Activated CD4-positive, alpha-beta T cell treated with anti-CD3 and anti-CD28 coated beads, Interleukin-2, amount 50 U/mL, for 4 hours (primary cell): Measurements from ENCODE around the gene UQCR10.
"Not testable (repeated sequence)": the region's sequence is repeated elsewhere in the genome, so short reads cannot be mapped to it uniquely, and the experiment has no call there.

Experiments used
- DNase-seq, 2 experiments: peaks; one replicate each; pipeline ENCODE4 v3.0.0-alpha.2; 2020

Gene UQCR10

DNA sequence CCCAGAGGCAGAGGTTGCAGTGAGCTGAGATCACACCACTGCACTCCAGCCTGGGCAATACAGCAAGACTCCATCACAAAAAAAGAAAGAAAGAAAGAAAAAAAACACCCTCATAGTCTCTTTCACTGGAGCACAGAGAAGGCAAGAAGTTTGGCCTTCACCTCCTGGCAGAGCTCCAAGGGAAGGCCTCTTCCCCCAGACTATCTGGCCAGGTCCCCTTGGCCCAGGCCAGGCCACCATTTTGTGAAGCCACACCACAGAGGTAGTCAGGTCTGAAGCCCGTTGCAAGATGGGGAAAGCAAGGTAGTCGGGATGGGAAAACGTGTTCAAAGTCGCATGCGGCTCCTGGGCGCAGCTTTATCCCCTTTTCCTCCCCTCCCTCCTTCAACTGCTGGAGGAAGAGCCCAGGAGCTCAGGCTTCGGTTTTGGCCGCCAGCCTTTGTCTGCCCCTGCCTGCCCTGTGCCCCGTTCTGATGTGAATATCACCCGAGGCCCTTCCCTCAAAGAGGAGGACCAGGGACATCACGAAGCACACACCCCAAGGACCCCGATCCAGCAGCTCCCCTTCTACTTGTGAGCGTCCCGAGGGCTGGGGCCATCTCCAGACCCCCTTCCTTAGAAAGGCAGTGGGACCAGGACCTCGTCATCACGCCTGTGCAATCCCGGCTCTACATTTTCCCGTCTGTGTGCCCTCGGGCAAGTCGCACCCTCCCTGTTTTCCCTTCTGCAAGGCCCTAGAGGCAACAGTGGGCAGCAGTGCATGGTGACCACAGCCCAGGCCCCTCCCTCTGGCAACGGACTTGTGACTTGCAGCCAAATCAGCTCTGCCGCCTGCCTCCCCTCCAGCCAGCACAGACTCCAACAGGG, 29.7 kb upstream of the UQCR10 start:
- DNase-seq: no peak

DNA sequence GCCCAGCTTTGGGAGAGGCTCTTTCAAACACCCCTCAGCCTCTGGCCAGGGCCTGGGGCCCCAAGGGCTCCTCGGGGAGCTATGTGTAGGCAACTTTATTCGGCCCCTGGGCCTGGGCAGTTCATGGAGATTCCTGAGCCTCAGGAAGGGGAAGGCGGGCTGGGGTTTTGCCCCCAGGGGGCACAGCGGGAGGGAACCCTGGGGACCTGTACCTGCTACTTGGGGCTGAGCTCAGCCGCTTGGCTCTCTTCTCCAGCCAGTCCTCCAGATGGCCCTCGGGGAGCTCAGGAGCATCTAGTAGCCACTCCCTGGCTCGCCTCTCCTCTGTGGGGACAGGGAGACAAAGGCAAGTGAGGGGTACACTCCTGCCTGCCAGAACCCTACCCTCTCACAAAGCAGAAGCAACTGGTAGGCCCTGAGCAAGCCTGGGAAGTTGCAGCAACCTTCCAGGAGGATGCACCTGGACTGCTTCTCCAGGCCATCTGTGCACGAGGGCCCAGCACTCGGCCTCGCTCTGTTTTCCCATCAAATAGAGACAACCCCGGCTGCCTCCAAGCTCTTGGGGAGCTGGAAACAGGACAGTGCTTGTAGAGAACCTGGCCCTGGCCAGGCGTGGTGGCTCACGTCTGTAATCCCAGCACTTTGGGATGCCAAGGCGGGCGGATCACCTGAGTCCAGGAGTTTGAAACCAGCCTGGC, 28.9 kb upstream of the UQCR10 start:
- no peak for DNase-seq

DNA sequence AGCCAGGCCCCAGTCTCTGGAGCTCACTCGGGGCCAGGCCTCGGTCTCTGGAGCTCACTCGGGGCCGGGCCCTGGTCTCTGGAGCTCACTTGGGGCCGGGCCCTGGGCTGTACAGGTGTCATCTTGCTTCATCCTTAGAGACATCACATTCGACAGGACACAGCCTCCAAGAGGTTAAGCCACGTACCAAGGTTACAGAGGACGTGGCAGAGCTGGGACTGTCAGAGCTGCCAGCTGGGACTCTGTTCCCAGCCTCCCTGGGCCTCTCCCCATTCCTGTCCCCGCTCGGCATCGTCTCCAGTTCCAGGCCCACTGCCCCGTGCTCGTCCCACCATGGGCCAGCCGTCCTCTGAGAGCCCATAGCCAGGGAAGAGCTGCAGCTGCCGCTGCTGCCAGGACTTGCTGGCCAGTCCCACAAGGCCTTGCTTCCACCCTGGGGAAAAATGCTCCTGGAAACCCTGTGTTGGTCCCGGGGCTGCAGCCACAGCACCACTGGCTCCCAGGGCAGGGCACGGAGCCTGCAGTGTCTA, 27.8 kb upstream of the UQCR10 start:
- DNase-seq: no peak

DNA sequence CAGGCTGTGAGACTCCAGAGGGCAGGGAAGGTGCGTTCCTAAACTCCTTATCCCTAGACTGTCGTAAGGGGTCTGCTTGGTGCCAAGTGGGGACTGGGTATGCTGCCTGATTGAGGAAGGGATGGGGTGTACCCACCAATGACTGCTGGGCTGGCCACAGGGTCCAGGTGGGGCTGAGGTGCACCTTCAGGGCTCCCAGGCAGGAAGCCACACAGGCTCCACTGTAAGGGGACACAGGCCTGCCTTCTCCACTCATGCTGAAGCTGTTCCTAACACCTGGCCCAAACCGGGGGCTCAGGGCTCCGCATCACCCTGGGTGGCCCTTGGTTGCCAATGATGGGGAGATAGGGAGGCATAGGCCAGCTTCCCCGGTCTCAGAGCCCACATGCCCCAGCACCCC, 27.0 kb upstream of the UQCR10 start:
- DNase-seq: no peak

DNA sequence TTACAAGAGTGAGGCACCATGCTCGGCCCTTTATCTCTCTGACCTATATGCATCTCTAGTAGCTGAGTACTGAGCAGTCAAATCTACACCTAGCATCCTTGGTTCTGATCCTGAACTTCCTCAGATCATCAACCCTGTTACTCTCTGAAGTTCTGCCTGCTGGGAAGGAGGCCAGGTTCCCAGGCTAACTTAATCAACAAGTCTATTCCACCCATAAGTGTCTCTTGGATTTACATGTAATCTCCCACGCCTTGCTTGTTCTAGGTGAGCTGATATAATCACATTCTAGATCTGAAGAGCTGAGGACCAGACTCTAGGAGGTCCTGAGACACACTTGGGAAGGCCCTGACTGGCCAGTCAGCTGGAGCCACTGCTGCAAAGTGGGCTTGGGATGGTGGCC, 25.2 kb upstream of the UQCR10 start:
- DNase-seq: no peak

DNA sequence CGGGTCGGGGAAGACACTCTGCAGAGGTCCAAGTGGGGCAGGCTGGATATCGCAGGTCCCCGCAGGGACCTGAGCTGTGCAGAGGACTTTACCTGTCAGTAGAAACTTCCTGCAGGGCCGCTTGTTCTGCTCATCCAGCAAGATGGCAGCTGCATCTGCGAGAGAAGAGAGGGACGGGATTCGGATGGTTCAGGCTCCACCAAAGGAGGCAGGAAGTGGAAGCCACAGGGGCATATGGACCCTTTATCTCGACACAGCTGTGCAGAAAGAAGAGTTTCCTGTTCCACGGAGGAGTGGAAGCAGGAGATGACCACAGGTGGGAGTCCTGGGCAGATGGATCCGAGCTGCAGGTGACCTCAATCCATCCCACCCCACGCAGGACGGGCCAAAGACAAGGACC, 24.8 kb upstream of the UQCR10 start:
- no peak for DNase-seq

DNA sequence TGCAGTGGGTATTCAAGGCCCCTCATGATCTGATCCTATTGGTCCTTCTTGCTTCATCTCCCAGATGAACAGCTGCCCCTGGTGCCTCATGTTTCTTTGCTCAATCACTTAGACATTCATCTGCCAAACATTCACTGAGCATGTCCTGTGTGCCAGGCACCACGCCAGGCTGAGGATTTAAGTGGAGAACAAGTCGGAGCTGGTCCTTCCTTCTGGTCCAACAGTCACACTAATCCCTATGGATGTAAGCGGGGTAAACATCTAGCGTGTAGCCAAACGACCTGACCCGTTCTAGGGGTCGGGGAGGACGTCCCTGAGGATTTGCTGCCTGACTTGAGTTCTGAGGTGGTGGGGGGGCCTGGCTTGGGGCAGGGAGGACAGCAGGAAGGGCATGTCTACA, 22.3 kb upstream of the UQCR10 start:
- DNase-seq: no peak

DNA sequence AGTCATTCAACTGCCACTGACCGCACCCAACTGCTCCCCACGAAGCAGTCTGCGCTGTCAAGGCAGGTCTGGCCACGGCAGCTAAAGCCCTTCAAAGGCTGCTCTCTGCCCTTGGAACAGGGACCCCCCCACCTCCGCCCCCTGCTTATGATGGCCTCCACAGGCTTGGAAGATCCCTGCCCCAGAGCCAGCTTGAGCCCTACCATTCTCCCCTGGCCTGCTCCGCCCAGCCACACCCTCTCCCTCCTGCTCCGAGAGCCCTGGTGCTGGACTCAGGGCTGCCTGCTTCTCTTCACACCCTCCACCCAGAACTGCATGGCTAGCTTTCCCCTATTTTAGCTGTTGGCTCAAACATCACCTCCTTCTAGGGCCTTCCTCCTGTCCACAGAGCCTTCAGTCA, 19.3 kb upstream of the UQCR10 start:
- no peak for DNase-seq

DNA sequence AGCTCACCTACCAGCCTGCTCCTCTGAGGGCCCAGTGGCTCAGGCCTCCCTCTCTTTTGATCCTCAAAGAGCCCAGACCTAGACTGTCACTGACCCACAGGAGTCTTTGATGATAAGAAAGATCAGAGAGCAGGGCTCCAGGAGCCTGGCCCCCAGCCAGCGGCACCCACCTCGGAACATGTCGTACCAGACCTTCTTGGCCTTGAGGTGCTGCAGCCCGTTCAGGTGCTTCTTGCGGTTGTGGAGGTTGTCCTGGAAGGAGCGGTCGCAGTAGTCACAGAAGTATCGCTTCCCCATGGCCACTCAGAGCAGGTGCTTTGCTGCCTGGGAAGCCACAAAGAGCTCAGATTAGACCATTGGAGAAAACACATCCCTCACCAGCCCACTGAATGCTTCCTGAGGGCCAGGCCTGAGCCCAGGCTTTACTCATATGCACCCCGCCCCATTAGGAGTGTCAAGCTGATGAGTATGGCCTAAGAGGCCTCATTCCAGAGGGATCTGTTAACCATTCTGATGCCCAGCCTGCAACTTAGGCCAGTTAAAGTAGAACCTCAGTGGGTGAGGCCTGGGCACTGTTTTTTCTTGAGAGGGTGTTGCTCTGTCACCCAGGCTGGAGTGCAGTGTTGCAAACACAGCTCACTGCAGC, 18.8 kb upstream of the UQCR10 start:
- DNase-seq: no peak

DNA sequence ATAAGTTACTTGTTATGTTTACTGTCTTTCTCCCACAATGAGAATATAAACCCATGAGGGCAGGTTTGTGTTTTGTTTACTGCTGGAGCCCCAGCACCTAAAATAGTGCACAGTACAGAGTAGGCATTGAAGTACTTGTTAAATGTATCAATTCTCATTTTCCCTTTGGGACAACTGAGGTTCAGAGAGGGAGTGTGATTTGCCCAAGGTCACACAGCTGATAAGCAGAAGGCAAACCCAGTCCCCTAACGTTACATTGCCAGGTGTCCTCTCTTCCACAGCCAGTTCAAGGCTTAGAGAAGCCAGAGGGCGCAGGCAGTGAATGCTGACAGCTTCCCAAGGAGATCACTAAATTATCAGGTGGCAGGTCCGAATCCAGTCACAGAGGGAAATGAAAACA, 17.1 kb upstream of the UQCR10 start:
- DNase-seq: no peak

DNA sequence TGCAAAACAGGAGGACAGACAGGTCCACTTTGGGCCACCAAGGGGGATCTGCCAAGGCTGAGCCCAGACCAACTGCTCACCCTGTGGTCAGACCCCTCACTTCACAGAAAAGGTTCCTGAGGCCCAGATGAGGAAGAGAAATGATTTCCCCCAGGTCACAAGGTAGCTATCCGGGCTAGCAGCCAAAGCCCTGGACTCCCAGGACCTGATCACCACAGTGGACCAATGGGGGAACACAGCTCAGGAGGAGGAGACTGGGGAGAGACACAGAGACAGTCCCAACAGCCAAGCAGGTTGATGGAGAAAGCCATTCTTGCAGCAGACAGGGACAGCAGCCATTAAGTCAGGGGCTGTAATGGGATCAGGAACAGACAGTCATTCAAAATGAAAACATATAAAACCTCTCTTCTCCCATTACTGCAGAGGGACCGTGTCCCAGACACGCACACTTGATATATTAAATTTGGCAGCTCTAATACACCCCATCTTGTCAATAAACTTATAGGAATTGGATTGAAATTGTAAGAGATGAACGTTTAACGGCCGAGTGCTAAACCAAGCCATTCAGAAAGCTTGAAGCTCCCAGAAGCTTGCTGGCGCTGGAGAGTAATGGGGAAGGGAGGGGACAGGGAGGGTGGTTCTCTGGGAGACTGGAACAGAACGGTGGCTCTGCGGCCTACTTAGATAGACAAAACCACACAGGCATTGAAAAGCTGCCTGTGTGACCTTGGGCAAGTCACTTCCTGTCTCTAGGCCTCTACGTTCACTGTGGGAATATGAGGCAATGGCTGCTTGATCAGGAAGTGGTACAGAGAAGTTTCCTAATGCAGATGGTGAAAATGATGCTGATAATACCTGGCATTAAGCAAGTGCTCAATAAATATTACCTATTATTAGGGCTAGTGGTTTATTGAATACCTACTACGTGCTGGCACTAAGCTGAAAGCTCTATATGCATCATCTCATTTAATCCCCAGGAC, 16.3 kb upstream of the UQCR10 start:
- no peak for DNase-seq

DNA sequence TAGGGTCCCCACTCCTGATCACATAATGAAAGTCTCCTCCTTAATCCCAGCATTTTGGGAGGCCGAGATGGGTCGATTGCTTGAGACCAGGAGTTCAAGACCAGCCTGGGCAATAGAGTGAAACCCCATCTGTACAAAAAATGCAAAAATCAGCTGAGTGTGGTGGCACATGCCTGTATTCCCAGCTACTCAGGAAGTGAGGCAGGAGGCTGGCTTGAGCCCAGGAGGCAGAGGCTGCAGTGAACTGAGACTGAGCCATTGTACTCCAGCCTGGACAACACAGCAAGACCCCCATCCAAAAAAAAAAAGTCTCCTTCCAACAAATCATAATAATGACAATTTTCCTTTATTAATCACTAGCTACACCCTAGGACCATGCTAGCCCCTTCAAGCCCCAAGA, 15.5 kb upstream of the UQCR10 start:
- DNase-seq: no peak

DNA sequence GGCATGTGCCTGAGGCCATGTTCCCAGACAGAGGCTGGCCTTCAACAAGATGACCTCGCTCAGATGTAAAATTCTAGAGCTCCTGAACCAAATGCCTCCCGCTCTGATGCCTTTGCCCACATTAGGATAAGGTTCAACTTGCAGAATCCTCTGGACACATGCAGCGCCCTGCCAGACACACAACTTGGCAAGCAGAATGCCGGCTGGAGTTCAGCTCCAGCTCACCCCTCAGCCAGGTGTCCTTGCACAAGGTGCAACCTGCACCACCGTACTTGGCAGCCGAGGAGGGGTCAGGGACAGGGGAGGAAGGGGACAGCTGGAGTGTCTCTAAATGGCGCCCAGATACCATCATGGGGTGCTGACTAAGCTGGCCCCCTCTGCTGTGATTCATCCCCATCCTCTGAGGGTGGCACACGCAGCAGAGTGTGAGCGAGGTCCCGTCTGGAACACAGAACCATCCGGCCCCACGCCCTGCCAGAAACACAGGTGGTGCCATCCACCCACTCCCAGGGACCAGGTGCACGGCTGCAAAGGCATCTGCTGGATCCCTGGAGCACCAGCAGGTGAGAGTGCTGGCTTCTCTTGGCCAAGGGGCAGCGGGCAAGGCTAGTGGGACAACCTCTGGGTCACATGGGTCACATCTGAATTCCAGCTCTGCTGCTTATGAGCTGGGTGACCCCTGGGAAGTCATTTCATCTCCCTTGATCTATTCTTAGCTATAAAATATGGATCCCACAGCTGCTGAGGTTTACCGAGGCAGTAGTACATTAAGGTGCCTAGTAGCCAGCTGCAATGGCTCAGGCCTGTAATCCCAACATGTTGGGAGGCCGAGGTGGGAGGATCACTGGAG, 13.1 kb upstream of the UQCR10 start:
- DNase-seq: no peak

DNA sequence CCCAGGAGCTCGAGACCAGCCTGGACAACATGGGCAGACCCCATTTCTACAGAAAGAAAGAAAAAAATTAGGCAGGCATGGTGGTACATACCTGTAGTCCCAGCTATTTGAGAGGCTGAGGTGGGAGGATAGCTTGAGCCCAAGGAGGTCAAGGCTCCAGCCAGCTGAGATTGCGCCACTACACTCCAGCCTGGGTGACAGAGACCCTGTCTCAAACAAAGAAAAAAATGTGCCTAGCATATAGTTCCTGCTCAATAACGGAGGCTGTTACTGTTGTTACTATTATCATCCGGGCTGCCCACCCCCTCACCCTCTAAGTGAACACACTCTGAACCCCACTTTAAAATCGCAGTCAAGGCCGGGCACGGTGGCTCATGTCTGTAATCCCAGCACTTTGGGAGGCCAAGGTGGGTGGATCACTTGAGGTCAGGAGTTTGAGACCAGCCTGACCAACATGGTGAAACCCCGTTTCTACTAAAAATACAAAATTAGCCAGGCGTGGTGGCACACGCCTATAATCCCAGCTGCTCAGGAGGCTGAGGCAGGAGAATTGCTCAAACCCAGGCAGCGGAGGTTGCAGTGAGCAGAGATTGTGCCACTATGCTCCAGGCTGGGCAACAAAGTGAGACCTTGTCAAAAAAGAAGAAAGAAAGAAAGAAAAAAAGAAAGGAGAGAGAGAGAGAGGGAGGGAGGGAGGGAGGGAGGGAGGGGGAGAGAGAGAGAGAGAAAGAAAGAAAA, 12.3 kb upstream of the UQCR10 start:
- not testable (repeated sequence) for DNase-seq

DNA sequence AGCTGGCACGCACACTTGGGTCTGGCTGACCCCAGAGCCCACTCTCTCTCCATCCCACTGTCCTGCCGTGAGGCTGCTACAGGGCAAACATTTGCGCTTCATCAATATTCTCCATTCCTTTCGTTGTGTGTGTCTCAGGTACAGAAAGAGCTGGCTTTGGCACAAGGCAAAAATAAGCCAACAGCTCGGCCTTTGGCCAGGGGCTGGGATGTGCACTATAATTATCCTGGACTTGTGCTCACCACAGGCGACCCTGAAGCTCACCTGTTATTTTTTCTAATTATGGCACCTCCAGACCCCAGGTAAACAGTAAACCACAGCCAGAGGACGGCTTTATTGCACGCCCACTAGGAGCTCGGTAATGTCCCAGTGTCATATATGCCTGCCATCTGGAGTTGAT, 11.3 kb upstream of the UQCR10 start:
- no peak for DNase-seq

DNA sequence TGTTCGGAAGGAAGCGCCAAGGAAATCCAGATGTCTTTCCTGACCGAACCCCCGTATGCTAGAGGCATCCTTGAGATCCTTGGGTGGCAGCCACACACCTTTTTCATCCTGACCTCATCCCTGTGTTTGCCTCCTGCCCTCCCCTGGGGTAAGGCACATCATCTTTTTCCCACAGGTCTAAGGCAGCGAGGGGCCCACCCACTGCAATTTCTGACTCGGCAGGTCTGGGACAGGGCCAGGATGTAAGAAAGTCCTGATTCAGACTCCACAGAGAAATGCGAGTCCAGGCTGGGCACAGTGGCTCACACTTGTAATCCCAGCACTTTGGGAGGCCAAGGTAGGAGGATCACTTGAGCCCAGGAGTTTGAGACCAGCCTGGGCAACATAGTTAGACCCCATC, 10.8 kb upstream of the UQCR10 start:
- DNase-seq: no peak

DNA sequence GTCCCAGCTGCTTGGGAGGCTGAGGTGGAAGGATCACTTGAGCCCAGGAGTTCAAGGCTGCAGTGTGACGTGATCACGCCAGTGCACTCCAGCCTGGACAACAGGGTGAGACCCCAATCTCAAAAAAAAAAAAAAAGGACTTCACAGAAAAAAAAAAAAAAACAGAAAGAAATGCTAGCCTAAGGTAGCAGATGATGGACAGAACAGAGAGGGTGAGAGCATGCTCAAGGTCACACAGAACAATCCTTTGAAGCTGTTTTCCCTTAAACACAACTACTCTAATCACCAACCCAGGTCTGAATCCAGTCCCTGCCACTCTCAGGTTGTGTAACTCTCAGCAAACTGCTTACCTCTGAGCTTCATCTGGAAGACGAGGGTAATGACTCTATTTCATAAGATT, 10.1 kb upstream of the UQCR10 start:
- DNase-seq: no peak

DNA sequence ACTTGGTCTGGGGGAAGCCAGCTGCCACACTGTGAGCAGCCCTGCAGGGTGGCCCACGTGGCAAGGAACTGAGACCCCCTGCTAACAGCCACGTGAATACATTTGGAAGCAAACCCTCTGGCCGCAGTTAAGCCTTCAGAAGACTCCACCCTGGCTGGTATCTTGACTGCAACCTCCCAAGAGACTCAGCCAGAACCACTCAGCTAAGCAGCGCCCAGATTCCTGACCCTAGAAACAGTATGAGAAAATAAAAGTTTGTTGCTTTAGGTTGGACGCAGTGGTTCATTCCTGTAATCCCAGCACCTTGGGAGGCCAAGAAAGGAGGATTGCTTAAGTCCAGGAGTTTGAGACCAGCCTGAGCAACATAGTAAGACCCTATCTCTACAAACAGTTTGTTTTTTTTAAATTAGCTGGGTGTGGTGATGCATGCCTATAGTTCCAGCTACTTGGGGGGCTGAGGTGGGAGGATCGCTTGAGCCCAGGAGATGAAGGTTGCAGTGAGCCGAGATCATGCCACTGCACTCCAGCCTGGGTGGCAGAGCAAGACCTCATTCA, 9.0 kb upstream of the UQCR10 start:
- no peak for DNase-seq

DNA sequence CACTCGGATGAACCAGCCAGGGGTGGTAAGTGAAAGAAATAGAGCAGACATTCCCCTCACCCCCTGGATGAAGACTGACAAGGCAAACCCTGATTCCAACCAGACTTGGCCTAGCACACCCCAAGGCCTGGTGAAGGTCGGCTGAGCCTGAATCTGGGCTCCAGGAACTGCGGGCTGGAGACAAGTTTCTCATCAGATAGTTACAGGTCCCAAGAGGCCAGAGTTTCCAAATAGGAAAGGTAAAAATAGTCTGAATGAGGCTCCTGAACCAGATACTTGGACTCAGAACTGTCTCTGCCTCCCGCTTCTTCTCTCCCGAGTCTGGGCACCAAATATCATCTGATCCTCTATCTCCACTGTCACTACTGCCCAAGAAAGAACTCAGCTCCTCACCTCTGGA, 8.2 kb upstream of the UQCR10 start:
- no peak for DNase-seq

DNA sequence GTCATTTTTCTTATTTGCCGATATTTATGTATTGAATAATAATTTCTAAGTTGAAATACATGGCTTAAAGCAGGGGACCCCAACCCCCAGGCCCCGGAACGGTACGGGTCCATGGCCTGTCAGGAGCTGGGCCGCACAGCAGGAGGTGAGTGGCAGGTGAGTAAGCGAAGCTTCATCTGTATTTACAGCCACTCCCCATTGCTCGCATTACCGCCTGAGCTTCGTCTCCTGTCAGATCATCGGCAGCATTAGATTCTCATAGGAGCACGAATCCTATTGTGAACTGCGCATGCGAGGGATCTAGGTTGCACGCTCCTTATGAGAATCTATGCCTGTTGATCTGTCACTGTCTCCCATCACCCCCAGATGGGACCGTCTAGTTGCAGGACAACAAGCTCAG, 4.9 kb upstream of the UQCR10 start:
- DNase-seq: no peak
